Hematopoietic multipotent progenitor cell treated with erythropoietin and hydrocortisone succinate and interleukin-3 and kit ligand, for 4 days (in vitro differentiated cells): ENCODE measurements around the gene PARD3.
A peak's percentile ranks its signal among the peaks of the same experiment; 100 is the strongest.

Experiments
- DNase-seq: peaks from one replicate; pipeline ENCODE4 v3.0.0-alpha.2; 2015

PARD3 gene

DNA sequence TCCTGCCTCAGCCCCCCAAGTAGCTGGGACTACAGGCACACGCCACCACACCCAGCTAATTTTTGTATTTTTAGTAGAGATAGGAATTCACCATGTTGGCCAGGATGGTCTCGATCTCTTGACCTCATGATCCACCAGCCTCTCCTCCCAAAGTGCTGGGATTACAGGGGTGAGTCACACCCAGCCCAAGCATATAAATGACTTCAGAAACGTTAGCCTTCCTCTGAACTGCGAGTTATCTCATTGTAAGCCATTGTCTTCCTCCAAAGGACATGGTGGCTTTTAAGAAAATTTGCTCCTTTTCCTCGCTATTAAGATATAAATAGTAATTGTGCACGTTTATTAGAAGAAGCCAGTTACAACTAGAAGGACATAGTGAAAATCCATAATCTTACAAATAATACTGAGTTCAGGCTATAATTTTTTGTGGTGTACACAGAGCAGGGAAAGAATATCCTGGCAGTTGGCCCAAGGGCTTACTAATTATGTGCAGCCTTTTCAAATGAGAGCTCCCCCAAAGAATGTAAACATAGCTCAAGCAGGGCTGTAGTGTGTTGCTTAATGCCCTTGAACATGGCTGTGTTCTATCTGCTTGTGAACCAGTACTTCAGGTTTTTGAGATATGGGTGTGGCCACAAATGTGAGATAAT lies 495.8 kb downstream of the PARD3 start:
- DNase-seq: peak; percentile 7

DNA sequence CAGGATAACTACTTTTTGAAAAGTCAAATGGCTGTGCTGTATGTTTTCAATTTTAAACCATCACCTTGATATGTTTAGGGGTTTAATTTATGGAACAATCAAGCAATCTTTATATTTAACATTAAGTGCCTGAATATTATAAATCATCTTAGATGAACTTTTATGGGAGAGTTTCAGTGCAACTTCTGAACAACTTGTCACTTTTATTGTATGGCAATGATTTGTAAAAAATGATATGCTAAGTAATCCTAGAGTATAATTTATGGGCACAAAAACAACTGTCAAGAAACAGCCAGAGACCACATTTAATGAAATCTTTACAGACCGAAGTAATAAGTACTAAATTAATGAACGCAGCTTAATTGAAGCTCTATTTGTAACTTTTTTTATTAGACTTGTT lies 498.9 kb downstream of the PARD3 start:
- no peak for DNase-seq

DNA sequence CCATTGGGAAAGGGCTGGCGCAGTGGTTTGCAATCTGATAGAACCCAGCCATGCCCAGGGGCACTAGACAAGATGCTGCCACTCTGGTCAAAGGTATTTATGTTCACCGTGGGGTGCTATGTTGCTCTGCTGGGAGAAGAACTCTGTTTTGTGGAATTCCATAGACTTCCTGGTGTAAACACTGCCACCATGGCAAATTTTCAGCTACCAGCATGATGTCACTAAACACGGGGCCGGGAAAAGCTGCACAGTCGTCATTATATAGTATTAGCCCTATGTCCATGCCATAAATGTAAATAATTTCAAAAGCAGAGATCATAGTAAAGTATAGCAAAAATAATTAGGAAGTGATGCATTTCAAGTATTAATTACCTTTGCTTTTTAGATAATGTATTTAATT lies 500.6 kb downstream of the PARD3 start:
- no peak for DNase-seq

DNA sequence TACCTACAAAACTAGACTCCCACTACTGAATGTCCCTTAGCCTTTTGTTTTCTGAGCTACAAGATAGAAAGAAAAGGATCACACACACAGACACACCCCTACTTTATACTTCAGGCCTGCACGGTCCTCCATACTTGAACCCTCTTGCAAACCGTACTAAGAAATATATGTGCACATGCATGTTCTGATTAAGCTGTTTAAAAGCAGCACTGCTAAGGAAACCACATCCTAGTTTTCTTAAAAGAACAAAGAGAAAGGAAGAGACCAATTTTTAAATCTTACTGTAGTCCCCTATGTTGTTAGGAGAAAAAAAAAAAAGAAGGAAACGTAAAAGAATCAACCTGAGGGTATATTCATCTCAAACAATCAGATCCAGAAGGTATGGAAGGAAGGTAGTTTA lies 501.2 kb downstream of the PARD3 start:
- no peak for DNase-seq

DNA sequence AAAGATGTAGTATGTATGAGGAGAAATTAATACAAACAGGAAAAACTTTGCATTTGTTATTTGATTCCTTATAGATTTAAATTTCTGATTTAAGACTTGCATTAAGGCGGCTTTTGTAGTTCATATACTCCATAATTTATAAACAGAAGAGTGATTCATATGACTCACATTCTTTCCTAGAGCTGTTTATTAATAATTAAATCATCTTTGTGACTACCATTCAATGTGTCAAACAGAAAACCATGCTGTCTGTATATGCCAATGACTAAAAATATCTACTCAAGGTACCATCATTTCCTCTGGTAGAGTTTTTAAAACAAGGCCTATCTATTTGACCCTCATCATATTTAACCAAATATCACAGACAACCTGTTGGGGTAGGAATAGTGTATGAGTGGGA lies 501.7 kb downstream of the PARD3 start:
- DNase-seq: no peak

DNA sequence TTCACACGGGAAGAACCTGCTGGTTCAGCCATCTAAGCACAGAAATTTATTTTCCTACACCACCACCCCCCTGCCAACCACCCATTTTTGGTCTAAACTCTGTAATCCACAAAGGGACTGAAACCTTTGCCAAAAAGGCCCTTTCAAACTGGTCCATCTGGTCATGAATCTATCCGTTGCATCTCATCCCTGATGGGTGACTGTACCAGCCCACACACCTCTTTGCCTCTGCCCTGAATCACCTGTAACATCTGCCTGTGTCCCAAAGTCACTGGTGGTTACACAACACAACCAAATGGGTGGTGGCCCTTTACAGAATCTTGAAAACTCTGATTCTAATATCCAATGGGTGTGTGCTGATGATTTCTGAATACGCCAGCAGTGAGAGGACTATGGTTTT lies 503.4 kb downstream of the PARD3 start:
- DNase-seq: no peak

DNA sequence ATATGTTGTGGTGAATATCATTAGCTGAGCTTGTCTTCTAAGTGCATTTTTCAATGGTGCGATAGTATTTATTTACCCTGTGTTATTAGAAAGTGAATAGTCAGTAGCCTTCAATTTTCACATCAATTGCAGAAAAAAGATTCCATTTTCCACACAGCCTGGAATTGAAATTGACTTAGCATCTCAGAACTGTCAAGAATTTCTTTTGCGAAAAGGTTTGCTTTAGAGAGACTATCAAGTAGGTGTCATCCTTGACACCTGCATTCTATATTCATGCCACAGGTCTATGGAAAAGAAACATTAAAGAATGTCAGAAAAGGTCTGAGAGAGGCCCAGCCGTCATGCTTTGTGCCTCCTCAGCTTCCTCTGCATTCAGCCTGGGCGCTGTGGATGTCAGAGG lies 504.9 kb downstream of the PARD3 start:
- no peak for DNase-seq

DNA sequence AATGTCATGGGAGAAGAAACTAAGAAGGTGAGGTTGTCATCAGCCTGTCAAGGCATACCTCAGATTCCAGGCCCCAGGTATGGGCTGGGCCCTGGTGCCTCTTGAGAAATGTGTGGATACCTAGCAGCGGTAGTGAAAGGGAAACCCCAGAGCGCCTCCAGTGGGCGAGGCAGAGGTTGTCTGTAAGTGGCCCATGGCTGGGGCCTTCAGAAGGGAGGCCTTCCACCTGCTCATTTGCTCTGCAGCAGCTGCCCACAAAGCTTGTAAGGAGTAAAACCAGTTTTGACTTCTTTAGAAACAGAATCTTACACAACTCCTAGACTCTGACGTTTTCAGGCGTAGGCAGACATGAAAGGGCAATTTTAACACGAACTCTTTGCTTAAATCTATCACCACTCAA lies 509.9 kb downstream of the PARD3 start:
- DNase-seq: no peak

DNA sequence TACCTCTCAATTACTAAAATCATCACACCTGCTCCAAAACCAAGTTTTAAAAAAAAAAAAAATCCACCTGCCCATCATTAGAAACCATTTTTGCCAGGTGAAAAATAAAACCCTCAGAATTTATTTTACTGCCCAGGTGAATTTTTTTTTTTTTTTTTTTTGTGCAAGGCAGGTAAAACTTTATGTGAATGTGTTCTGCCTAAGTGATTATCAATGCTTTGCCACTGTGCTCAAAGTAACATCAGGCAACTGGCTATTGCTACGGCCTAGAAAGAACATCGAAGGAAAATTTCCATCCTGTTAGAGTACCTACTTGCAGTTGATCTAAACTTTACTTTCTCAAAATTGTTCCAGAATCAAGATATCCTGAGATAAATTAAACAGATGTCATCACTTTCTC lies 512.1 kb downstream of the PARD3 start:
- DNase-seq: no peak

DNA sequence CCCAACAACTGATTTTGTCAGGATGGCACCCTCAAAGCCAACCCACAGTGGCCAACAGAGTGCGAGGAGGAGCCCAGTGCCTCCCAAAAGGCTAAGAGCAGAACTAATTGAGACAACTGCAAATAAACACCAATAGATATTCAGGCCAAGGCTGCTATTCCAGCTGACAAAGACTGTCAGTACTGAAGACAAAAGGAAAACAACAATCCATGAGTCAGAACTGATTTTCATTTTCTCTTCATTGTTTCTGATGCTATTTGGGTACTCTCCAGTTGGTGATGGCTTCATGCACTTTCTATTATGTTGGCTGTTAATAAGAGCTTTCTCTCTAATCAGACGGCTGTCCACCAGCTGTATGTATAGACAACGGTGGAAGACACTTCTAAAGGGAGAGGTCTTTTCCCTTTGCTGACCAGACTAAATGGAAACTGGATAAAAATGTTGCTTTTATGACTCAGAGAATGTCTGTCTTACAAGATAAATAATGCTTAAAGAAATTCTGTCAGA lies 515.9 kb downstream of the PARD3 start:
- no peak for DNase-seq

DNA sequence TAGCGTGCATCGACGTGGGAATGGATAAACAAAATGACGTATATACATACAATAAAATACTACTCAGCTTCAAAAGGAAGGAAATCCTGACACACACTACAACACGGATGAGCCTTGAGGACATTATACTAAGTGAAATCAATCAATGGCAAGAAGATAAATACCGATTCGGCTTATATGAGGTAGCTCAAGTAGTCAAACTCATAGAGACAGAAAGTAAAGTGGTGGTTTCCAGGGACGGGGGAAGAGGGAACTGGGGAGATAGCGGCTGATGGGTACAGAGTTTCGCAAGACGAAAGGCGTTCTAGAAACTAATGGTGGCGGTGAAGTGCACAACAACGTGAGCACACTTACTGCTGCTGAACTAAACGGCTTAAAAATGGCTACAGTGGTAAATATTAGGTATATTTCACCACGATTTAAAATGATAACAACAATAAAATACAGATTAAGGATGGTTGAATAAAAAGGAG lies 516.7 kb downstream of the PARD3 start:
- no peak for DNase-seq

DNA sequence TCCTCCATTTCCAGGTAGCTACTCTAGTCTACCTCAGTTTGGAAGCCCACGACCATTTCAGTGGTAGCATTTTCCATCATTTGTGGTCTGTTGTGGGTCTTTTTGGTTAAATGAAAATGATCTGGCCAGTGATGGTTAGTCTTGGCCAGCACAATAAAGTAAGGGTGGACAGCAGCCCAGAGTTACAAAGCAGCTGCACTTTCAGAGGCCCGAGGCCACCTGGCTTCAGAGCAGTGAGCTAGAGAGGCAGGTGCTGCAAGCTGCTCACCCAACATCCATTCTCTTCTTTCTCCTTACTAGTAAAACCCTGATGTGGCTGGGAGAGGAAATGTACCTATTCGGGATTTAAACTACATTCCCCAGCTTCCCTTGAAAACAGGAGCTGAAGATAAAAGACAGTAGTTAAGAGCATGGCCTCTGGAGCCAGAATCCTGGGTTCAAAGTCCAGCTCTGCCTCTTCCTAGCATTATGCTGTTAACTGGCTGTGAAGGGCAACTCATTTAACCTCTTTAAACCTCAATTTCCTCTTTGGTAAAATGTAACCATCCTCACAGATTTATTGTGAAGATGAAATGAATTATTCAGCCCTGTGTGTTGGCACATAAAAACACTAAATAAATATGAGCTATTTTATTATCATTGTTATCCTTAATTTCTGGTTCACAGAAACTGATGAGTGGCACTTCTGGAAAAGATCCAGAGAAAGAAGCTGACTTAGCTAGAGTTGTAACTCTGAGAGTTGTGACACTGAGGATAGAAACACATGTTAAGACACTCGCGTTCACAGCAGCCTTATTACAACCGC lies 517.4 kb downstream of the PARD3 start:
- no peak for DNase-seq

DNA sequence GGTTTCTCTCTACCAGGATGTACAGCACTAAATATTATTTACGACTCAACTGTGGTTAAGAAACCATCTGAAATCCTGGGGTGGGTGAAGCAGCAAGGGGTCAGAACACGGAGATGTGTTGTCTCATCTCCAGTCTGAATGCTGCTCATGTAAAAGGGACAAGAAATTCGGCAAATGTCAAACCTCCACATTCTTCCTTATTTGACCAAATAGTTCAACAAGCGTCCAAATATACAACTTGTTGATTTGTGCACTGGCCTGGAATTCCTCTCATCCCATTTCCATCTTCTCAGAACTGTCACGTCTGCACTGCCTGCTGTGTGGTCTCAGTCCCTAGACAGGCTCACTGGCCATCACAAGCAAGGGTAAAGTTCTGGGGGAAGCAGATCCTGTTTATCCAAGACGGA lies 520.0 kb downstream of the PARD3 start:
- DNase-seq: peak; percentile 6

DNA sequence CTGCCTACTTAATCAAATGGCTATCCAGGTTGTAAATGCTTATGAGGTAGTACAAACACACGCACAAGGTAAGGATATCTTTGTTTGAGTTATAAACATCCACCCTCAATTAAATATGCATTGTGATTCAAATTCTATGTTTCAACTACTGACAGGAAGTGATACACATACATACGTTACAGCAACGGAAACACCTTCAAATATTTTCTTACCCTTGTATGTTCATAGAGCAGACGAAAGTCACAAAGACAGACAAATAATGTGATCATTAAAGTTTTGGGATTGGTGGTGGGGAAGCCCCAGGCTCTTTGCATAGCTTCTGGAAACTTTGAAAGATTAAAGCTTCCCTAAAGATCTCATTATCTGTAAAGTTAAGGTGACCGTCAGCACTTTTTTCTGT lies 521.0 kb downstream of the PARD3 start:
- DNase-seq: no peak

DNA sequence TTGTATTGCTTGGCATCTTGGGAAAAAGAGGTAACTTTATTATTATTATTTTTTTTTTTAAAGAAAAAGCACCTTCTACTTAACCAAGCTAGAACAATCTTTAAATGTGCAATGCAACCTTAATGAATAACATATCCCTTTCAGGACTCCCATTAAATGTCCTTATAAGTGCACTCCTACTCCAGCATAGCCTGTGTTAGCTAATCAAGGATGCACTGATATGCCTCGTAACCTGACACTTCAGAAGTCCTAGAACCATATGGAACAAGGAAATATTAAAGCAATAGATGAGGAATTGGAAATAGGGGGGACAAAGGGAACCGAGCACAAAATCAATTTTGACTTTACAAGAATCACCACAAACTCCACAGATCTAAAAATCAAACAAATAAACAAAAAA lies 522.4 kb downstream of the PARD3 start:
- DNase-seq: no peak

DNA sequence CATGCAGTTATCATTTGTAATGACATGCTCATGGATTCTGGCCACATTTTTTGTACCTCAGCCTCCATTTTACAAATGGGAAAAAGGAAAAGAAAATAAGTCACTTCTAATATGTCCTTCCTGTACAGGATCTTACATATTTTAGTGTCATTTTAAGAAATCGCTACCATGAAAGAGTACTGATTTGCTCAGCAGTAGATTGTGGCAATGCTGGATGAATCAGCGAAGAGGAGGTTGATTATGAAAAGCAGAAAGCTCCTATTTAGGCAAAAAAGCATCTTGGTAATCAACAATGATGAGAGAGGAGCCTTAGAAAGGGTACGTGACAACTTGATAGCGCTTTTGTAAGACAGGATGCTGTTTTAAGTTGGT lies 522.9 kb downstream of the PARD3 start:
- no peak for DNase-seq

DNA sequence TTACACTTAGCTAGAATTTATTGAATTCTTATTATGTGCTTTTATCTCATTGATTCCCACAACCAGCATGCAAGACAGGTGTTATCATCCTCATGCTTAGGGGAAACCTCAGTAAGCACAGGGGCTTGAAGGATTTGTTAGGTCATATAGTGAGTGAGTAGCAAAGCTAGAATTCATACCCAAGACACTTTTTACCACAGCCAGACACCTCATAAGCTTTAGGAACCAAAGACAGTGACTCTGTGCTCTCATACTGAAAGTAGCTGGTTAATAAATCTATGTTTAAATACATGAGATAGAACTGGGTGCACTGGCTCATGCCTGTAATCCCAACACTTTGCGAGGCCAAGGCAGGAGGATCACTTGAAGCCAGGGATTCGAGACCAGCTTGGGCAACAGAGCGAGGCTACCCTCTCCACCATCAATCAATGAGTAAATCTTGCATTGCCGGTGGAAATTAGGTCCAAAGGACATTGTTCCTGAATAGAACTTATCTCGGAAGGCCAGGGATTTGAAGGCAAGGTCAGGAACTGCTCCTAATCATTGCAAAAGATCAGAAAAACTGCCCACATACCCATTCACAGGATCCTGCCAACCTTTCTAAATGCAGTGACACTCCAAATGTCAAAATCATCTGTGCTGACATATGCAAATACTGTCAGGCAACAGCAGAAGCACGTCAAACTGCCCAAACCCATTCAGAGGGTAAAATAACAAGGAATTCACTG lies 523.5 kb downstream of the PARD3 start:
- DNase-seq: no peak

DNA sequence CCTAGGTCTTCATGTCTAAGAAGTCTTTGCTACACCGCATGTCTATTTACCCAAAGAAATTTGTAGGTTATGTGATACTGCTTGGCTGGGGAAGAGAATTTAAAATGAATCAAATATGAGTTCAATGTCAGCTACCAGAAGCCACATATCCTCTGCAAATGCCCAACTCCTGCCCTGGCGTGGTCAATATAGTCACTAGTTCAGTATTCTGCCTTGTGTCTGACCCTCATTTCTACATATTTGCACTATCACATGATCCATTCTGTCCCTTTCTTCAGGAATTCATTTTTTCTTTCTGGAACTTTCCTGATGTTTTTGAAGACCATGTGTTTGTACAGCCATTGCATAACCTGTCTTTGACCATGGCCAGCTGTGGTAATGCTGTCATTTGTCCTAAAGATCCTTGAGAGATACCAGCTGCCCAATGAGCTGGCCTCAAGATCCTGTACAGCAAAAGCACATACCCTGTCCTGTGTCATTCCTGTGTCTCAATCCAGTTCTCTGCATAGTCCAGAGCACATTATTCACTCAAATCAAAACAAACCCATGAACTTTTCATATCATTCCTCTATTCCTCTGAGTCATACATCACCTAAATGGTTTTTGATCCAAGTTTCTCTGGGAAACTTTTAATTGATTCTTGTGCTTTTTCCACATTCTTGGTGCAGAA lies 524.5 kb downstream of the PARD3 start:
- no peak for DNase-seq

DNA sequence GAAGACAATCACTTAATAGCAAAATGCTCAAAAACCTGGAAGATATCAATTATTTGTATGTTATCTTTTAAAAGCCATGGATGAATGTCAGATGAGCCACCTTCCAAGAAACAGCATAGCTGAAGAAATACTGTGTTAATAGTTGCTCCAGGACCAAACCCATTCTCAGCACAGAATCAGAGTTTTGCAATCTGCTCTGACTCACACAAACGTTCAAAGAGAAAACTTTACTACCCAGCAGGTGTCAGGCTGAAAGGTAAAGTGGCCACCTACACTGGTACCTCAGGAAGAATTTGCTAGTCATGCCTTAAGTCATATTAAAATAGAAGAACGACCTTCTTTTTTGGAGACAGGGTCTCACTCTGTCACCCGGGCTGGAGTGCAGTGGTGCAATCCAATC lies 526.5 kb downstream of the PARD3 start:
- DNase-seq: no peak

DNA sequence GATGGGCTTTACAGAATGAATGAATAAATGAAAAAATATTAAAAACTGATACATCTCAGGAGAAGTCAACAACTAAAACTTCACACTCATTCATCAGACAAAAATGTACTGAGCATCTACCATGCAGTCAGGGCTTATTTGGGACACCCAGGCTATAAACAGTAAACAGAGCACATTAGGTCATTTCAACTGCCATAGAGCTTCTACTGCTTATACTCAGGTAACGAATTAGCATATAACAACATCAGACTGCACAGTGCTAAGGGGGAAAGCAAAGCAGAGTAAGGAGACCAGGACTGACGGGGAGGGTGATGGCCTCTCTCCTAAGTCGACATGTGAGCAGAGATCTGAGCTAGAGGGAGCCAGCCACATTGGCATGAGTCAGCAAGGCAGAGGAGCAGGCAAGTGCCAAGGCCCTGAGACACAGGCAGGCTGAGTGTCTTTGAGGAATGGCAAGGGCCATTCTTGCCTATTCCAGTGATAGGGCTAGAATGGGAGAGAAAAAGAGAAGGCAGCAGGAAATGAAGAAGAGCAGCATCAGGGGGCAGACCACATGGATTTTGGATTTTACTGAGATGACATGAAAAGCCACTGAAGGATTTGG lies 528.9 kb downstream of the PARD3 start:
- DNase-seq: no peak

DNA sequence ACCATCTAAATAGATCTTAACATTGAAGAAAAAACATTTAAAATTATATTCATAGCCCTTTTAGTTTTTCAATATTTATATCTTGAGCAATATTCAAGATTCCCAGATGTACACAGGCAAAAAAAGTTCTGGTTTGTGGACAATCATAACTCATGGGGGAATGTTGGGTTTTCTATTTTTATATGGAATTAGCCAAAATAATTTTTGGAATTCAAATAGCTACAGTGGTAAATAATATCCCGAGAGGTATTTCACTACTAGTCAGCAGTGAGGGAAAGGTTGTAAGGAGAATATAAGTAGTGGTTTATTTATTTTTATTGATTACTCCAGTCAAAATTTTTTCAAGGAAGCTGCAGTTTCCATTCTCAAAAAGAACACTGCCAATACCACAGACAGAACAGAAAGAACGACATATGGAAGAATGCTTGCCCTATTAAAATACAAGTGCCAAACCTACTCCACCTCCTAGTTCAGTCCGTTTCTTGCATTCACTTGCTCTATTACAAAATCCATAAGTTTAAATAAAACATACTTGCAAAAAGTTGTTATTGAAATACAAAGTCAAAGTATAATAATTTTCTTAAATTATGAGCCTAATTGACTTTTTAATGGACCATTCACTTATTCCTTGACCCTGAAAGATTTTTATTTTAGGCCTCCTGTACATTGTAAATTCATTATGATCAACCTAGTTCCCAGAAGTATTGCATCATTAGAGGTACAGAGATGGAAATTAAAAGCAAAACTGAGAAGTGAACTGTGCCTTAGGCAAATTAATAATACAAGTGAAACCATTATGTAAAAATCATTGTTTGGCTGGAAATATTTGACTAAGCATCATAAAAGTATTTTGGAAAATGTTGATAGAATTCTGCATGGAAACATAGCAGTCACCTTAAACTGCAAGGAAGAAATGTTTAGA lies 533.2 kb downstream of the PARD3 start:
- no peak for DNase-seq
